Heart left ventricle (tissue), 16 donors: ENCODE data around the gene CCIN. TPM values are rescaled to one million over a fixed set of nuclear protein-coding genes. Genes with fewer than 3 reads are reported as not detected.

Experiments used
- ATAC-seq, 4 donors: fragments of 200-7000 bp; cut with Tn5 transposase; one replicate each; pipeline ENCODE4 v1.9.1; 2020 to 2022; ENCODE audit warnings: moderate library complexity in 4 of 4, mild to moderate bottlenecking in 3 of 4, moderate number of reproducible peaks in 1 of 4
- DNase-seq, 5 donors: peaks; one replicate each; pipeline ENCODE4 v3.0.0-alpha.2; 2020
- H3K27ac ChIP-seq, 12 donors: fragments of 200-600 bp; sonication (generic) in 4 of 12; one replicate each; pipeline versions ENCODE4 v1.5.0 to v1.8.0; 2016 to 2022; ENCODE audit warnings: mild to moderate bottlenecking in 2 of 12
- H3K27me3 ChIP-seq, 9 donors: fragments of 200-600 bp; sonication (generic) in 2 of 9; one replicate each; pipeline versions ENCODE4 v1.5.1 to v1.8.0; 2016 to 2022; ENCODE audit warnings: mild to moderate bottlenecking in 3 of 9
- H3K36me3 ChIP-seq, 9 donors: fragments of 200-600 bp; sonication (generic) in 2 of 9; one replicate each; pipeline versions ENCODE4 v1.5.0 to v1.8.0; 2018 to 2022; ENCODE audit warnings: mild to moderate bottlenecking in 2 of 9
- H3K4me1 ChIP-seq, 12 donors: fragments of 200-600 bp; sonication (generic) in 4 of 12; one replicate each; pipeline versions ENCODE4 v1.5.0 to v1.8.0; 2016 to 2022; ENCODE audit warnings: mild to moderate bottlenecking in 3 of 12
- H3K4me3 ChIP-seq, 12 donors: fragments of 200-600 bp; sonication (generic) in 4 of 12; one replicate each; pipeline versions ENCODE4 v1.5.0 to v1.8.0; 2017 to 2022; ENCODE audit warnings: mild to moderate bottlenecking in 9 of 12, moderate library complexity in 4 of 12
- H3K9me3 ChIP-seq, 12 donors: fragments of 200-600 bp; sonication (generic) in 4 of 12; one replicate each; pipeline versions ENCODE4 v1.5.0 to v1.8.0; 2016 to 2022; ENCODE audit warnings: mild to moderate bottlenecking in 1 of 12
- POLR2A ChIP-seq, 2 donors: fragments of 450-650 bp; IDR thresholded peaks; one replicate each; pipeline ENCODE4 v1.6.1; 2017; ENCODE audit warnings: antibody characterized with exemption in 2 of 2, mild to moderate bottlenecking in 2 of 2, moderate library complexity in 2 of 2
- WGBS, 4 donors: extraction: QIAGEN DNeasy Blood & Tissue Kit in 2 of 4; methylation state at CpG; one replicate each; pipeline versions ENCODE4 v1.1.5 to v1.1.7; 2013 to 2018; 5-methylcytosine and 5-hydroxymethylcytosine counted together
- intact Hi-C, 10 donors: fragments of 100-400 bp; cut with DNase I; formaldehyde crosslinking; loops; one replicate each; pipeline versions ENCODE4 v1.11.1 to v1.14.2; 2022
- long read RNA-seq, 3 donors: library from polyadenylated mRNA; unstranded; transcript quantifications; one replicate each; pipeline ENCODE4 v2.0.0, GENCODE V29; 2020 to 2021
- polyA plus RNA-seq, 2 donors: library from polyadenylated mRNA; stranded (reverse); fragments of 200-250 nt; gene quantifications; one replicate each; pipeline ENCODE4 v1.2.3, GENCODE V29; 2013
- total RNA-seq, 9 donors: library from RNA; depleted of rRNA in 2 of 9; stranded (reverse); fragments of >200 nt in 2 of 9; fragmentation: NEBNext Ultra II Directional in 3 of 9; extraction: Animal tissue kit (Norgen Biotek cat#: 25700) in 3 of 9; gene quantifications; one replicate each; pipeline versions ENCODE4 v1.1.0 to v1.2.4, GENCODE V29; 2016 to 2023
- TF ChIP-seq, protein P1 (sequence below), 12 donors: fragments of 200-600 bp; sonication (generic) in 4 of 12; IDR thresholded peaks; one replicate each; pipeline versions ENCODE4 v1.5.0 to v1.8.0; 2018 to 2022; ENCODE audit warnings: antibody characterized with exemption in 12 of 12, mild to moderate bottlenecking in 5 of 12
- donor health status: ischemic (EF 13 %, LVEDD 7.1; RV severe dilation, severe dysfunction).
- donor health status: healthy with polysubstance abuse.
- donor health status: DM: no; HTN: yes; CAD: no.
- donor health status: DM: no; HTN: no; CAD: no.
- donor health status: ischemic (EF 25% LVEDD 6.9; RV normal size, moderate dysfunction).
- donor health status: ischemic (EF 25% LVEDD 5.7; RV mildly dilated, moderate dysfunction).
- donor health status: healthy.
- donor health status: DM: yes; HTN: yes; CAD: no.
- donor health status: ischemic (EF 35%, LVEDD 5.7; RV mildly dilated, moderate dysfunction).
- donor health status: nonischemic (EF 11% LVEDD 7.7; RV severe dilation, severe dysfunction).
- donor health status: DM: yes; HTN: yes; CAD: no.
- donor health status: PGD.
- donor health status: ischemic (EF 29% LVEDD 5.4; RV normal size, mild dysfunction).
- donor health status: nonischemic (EF 23%, LVEDD 6.1; RV moderate dilation, normal function).

CCIN gene
- under 1 TPM in 4 of 9 donors, not detected in 5; 0.09 to 0.20 (median 0.15) TPM for total RNA-seq
- under 1 TPM in 1 of 2 donors, not detected in 1; 0.25 TPM for polyA plus RNA-seq
- long read RNA-seq, donor 1, result 0 reads
- long read RNA-seq, donor 2, result 0 reads
- long read RNA-seq, donor 3, result 0 reads

- intact Hi-C loops, result loop anchor here in 5 of 10 donors (5.0 to 10.0 kb wide), 4 partner anchors 67 to 214 kb away; partner anchors contain the start of gene OR2S2 (in 3 of the 5)
- H3K4me3 ChIP-seq, result no peak within 1 kb of the TSS
- WGBS, 4 donors, result 89 to 91% (median 90%) methylated on average over 6 of the region's 6 CpGs
- no peak for DNase-seq
- peaks cover 0 to 23% (median 7%) of the 10 kb centered on the region in 12 donors for H3K4me1 ChIP-seq
- H3K36me3 ChIP-seq, result no peaks in the 10 kb centered on the region
- no peak within 1 kb of the TSS for H3K27ac ChIP-seq
- TF ChIP-seq, protein P1, sequence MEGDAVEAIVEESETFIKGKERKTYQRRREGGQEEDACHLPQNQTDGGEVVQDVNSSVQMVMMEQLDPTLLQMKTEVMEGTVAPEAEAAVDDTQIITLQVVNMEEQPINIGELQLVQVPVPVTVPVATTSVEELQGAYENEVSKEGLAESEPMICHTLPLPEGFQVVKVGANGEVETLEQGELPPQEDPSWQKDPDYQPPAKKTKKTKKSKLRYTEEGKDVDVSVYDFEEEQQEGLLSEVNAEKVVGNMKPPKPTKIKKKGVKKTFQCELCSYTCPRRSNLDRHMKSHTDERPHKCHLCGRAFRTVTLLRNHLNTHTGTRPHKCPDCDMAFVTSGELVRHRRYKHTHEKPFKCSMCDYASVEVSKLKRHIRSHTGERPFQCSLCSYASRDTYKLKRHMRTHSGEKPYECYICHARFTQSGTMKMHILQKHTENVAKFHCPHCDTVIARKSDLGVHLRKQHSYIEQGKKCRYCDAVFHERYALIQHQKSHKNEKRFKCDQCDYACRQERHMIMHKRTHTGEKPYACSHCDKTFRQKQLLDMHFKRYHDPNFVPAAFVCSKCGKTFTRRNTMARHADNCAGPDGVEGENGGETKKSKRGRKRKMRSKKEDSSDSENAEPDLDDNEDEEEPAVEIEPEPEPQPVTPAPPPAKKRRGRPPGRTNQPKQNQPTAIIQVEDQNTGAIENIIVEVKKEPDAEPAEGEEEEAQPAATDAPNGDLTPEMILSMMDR (IDR thresholded peaks at IDR 0.05), result no peak
- TF ChIP-seq POLR2A (IDR thresholded peaks at IDR 0.05), result no peak
- H3K27me3 ChIP-seq, result peaks cover 0 to 4% (median 0%) of the 10 kb centered on the region in 9 donors
- H3K9me3 ChIP-seq, result no peaks in the 10 kb centered on the region
- no peak for ATAC-seq
Observed at GRCh38 chr9:36169166-36169565, at the start of gene CCIN. Gene CCIN, plus strand, starts transcription at chr9:36169388. Its CDS starts 115 bp downstream, at chr9:36169503.

DNA sequence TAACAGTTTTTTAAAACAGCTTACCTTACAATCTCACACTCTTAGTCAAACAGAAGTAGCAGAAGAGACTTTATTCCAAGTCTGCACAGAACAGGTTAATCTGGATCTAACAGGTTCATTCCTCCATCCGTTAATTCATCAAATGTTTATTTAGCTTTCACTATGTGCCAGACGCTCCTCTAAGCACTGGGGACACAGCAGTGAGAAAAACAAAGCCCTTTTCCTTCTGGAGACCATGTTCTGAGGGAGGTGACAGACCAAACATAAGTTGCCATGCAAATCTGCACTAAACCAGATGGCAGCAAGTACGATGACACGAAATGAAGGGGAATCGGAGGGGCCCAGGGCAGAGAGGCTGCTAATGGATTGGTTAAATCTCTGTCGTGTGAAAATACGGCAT is 49.7 kb upstream of the CCIN start:
- H3K36me3 ChIP-seq, result peaks cover 0 to 69% (median 44%) of the 10 kb centered on the region in 9 donors

GRCh38 chr9:36120705-36121104 is 48.5 kb upstream of the CCIN start:
- no peaks in the 10 kb centered on the region for H3K9me3 ChIP-seq

More for the DNA sequence above, 49.7 kb upstream of the CCIN start:
- H3K27ac ChIP-seq, result no peak overlapping the region
- no peak for TF ChIP-seq POLR2A (IDR thresholded peaks at IDR 0.05)
- TF ChIP-seq, protein P1 (IDR thresholded peaks at IDR 0.05), result no peak
- no peaks in the 10 kb centered on the region for H3K27me3 ChIP-seq
- DNase-seq, result no peak
- no peak for ATAC-seq
- no peaks in the 10 kb centered on the region for H3K9me3 ChIP-seq
- H3K4me1 ChIP-seq, result no peaks in the 10 kb centered on the region
- WGBS, 4 donors, result 87 to 94% (median 94%) methylated on average over 7 of the region's 7 CpGs
- H3K4me3 ChIP-seq, result no peak overlapping the region
- intact Hi-C loops, result no loop called here

DNA sequence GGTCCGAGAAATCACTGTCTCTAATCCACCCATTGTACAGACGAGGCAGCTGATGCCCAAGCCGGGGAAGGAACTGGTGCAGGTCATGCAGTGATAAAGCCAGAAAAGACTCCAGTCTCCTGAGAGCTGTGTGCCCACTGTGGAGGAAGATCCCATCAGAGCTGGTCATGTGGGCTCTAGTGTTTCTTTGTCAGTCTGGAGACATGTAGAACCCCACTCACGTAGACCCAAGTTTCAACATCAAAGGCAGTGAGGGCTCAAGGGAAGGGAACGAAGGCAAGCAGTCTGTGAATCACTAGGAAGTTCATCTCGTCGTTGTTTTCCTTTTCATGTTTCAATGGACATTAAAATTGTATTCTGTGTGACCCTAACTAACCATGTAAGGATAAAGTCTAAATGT is 47.2 kb upstream of the CCIN start:
- H3K4me1 ChIP-seq, result peaks cover 0 to 9% (median 0%) of the 10 kb centered on the region in 12 donors
- peaks cover 0 to 68% (median 43%) of the 10 kb centered on the region in 9 donors for H3K36me3 ChIP-seq
- WGBS, 4 donors, result 92 to 94% (median 93%) methylated on average over 7 of the region's 7 CpGs
- ATAC-seq (no peak), DNase-seq (no peak)
- H3K4me3 ChIP-seq, result no peak overlapping the region
- H3K9me3 ChIP-seq, result no peaks in the 10 kb centered on the region
- no peak overlapping the region for H3K27ac ChIP-seq
- no peaks in the 10 kb centered on the region for H3K27me3 ChIP-seq
- TF ChIP-seq, protein P1 (IDR thresholded peaks at IDR 0.05), result no peak
- TF ChIP-seq POLR2A (IDR thresholded peaks at IDR 0.05), result no peak
- intact Hi-C loops, result loop anchor here in 1 of 10 donors (10.0 kb wide), 1 partner anchor 53 kb away; no protein-coding TSS in a partner anchor

More at GRCh38 chr9:36120705-36121104, 48.5 kb upstream of the CCIN start:
- Histone ChIP-seq H3K36me3 (peaks cover 0 to 72% (median 44%) of the 10 kb centered on the region in 9 donors), H3K27me3 (no peaks in the 10 kb centered on the region), H3K27ac (no peak overlapping the region), H3K4me3 (no peak overlapping the region), H3K4me1 (no peaks in the 10 kb centered on the region)
- TF ChIP-seq POLR2A (IDR thresholded peaks at IDR 0.05), result no peak
- TF ChIP-seq, protein P1 (IDR thresholded peaks at IDR 0.05), result no peak
- no peak for ATAC-seq
- DNase-seq, result no peak
- intact Hi-C loops, result loop anchor here in 1 of 10 donors (10.0 kb wide), 1 partner anchor 54 kb away; no protein-coding TSS in a partner anchor
- 82 to 87% (median 86%) methylated on average over 2 to 4 of the region's 4 CpGs for whole genome bisulfite sequencing, 4 donors
